Measurements from ENCODE around the gene CYP26C1.

The CYP26C1 gene

GRCh38 chr10:93059975-93060886 lies at the start of gene CYP26C1:
TSS of gene CYP26C1 (plus strand) at chr10:93060798. CDS start at chr10:93061264, 466 bp downstream.
- no peak within 1 kb of the TSS for H3K27ac ChIP-seq (ENCODE audit: low read length)
- no peaks in the 10 kb centered on the region for H3K36me3 ChIP-seq (ENCODE audit: control insufficient read depth, low read depth, low read length)
- no peaks in the 10 kb centered on the region for H3K9me3 ChIP-seq (ENCODE audit: control insufficient read depth, low read depth, low read length)
- H3K27me3 ChIP-seq (ENCODE audit: control insufficient read depth, insufficient read depth, low read length) = peaks cover 76% of the 10 kb centered on the region
- H3K4me3 ChIP-seq (ENCODE audit: low read length) = peak within 1 kb of the TSS; percentile 51
- no peak within 1 kb of the TSS for H3K9ac ChIP-seq (ENCODE audit: low read length)
- H3K4me1 ChIP-seq (ENCODE audit: control insufficient read depth, low read depth, low read length) = peaks cover 11% of the 10 kb centered on the region

- no peak overlapping the region for H3K9ac ChIP-seq (ENCODE audit: low read length)
- H3K9me3 ChIP-seq (ENCODE audit: control insufficient read depth, low read depth, low read length) = no peaks in the 10 kb centered on the region
- H3K4me3 ChIP-seq (ENCODE audit: low read length) = no peak overlapping the region
- no peaks in the 10 kb centered on the region for H3K27me3 ChIP-seq (ENCODE audit: control insufficient read depth, insufficient read depth, low read length)
- H3K27ac ChIP-seq (ENCODE audit: low read length) = no peak overlapping the region
- H3K4me1 ChIP-seq (ENCODE audit: control insufficient read depth, low read depth, low read length) = no peaks in the 10 kb centered on the region
- no peaks in the 10 kb centered on the region for H3K36me3 ChIP-seq (ENCODE audit: control insufficient read depth, low read depth, low read length)
These were observed 44.9 kb upstream of the CYP26C1 start for GRCh38 chr10:93015722-93016121.

- Histone ChIP-seq H3K36me3 (ENCODE audit: control insufficient read depth, low read depth, low read length) (no peaks in the 10 kb centered on the region), H3K9ac (ENCODE audit: low read length) (no peak overlapping the region), H3K27ac (ENCODE audit: low read length) (no peak overlapping the region), H3K4me1 (ENCODE audit: control insufficient read depth, low read depth, low read length) (no peaks in the 10 kb centered on the region), H3K4me3 (ENCODE audit: low read length) (no peak overlapping the region), H3K27me3 (ENCODE audit: control insufficient read depth, insufficient read depth, low read length) (no peaks in the 10 kb centered on the region), H3K9me3 (ENCODE audit: control insufficient read depth, low read depth, low read length) (no peaks in the 10 kb centered on the region)
These were observed 37.5 kb upstream of the CYP26C1 start for GRCh38 chr10:93023013-93023650.

GRCh38 chr10:93026072-93026471 lies 34.5 kb upstream of the CYP26C1 start:
- no peaks in the 10 kb centered on the region for H3K36me3 ChIP-seq (ENCODE audit: control insufficient read depth, low read depth, low read length)
- no peaks in the 10 kb centered on the region for H3K9me3 ChIP-seq (ENCODE audit: control insufficient read depth, low read depth, low read length)
- H3K9ac ChIP-seq (ENCODE audit: low read length) = no peak overlapping the region
- no peaks in the 10 kb centered on the region for H3K27me3 ChIP-seq (ENCODE audit: control insufficient read depth, insufficient read depth, low read length)
- H3K4me3 ChIP-seq (ENCODE audit: low read length) = no peak overlapping the region
- H3K27ac ChIP-seq (ENCODE audit: low read length) = no peak overlapping the region
- peaks cover 9% of the 10 kb centered on the region for H3K4me1 ChIP-seq (ENCODE audit: control insufficient read depth, low read depth, low read length)

- H3K36me3 ChIP-seq (ENCODE audit: control insufficient read depth, low read depth, low read length) = no peaks in the 10 kb centered on the region
- H3K9me3 ChIP-seq (ENCODE audit: control insufficient read depth, low read depth, low read length) = no peaks in the 10 kb centered on the region
- H3K4me1 ChIP-seq (ENCODE audit: control insufficient read depth, low read depth, low read length) = peaks cover 11% of the 10 kb centered on the region
- H3K4me3 ChIP-seq (ENCODE audit: low read length) = no peak overlapping the region
- no peak overlapping the region for H3K9ac ChIP-seq (ENCODE audit: low read length)
- no peak overlapping the region for H3K27ac ChIP-seq (ENCODE audit: low read length)
- H3K27me3 ChIP-seq (ENCODE audit: control insufficient read depth, insufficient read depth, low read length) = no peaks in the 10 kb centered on the region
These were observed 33.1 kb upstream of the CYP26C1 start for GRCh38 chr10:93027508-93027907.

- Histone ChIP-seq H3K27ac (ENCODE audit: low read length) (no peak overlapping the region), H3K9me3 (ENCODE audit: control insufficient read depth, low read depth, low read length) (no peaks in the 10 kb centered on the region), H3K4me3 (ENCODE audit: low read length) (no peak overlapping the region), H3K9ac (ENCODE audit: low read length) (no peak overlapping the region), H3K4me1 (ENCODE audit: control insufficient read depth, low read depth, low read length) (peaks cover 11% of the 10 kb centered on the region), H3K27me3 (ENCODE audit: control insufficient read depth, insufficient read depth, low read length) (no peaks in the 10 kb centered on the region), H3K36me3 (ENCODE audit: control insufficient read depth, low read depth, low read length) (no peaks in the 10 kb centered on the region)
These were observed 31.7 kb upstream of the CYP26C1 start for GRCh38 chr10:93028883-93029282.

- H3K4me1 ChIP-seq (ENCODE audit: control insufficient read depth, low read depth, low read length) = peaks cover 11% of the 10 kb centered on the region
These were observed 30.2 kb upstream of the CYP26C1 start for GRCh38 chr10:93030409-93030808.

GRCh38 chr10:93032105-93032808 lies 28.3 kb upstream of the CYP26C1 start:
- Histone ChIP-seq H3K27ac (ENCODE audit: low read length) (no peak overlapping the region), H3K9ac (ENCODE audit: low read length) (no peak overlapping the region), H3K27me3 (ENCODE audit: control insufficient read depth, insufficient read depth, low read length) (no peaks in the 10 kb centered on the region), H3K9me3 (ENCODE audit: control insufficient read depth, low read depth, low read length) (no peaks in the 10 kb centered on the region), H3K4me3 (ENCODE audit: low read length) (no peak overlapping the region), H3K4me1 (ENCODE audit: control insufficient read depth, low read depth, low read length) (peaks cover 11% of the 10 kb centered on the region), H3K36me3 (ENCODE audit: control insufficient read depth, low read depth, low read length) (no peaks in the 10 kb centered on the region)

More at GRCh38 chr10:93030409-93030808, 30.2 kb upstream of the CYP26C1 start:
- Histone ChIP-seq H3K9ac (ENCODE audit: low read length) (no peak overlapping the region), H3K4me3 (ENCODE audit: low read length) (no peak overlapping the region), H3K27me3 (ENCODE audit: control insufficient read depth, insufficient read depth, low read length) (no peaks in the 10 kb centered on the region), H3K36me3 (ENCODE audit: control insufficient read depth, low read depth, low read length) (no peaks in the 10 kb centered on the region), H3K9me3 (ENCODE audit: control insufficient read depth, low read depth, low read length) (no peaks in the 10 kb centered on the region), H3K27ac (ENCODE audit: low read length) (peak overlapping the region; percentile 49)

- Histone ChIP-seq H3K27me3 (ENCODE audit: control insufficient read depth, insufficient read depth, low read length) (no peaks in the 10 kb centered on the region), H3K9me3 (ENCODE audit: control insufficient read depth, low read depth, low read length) (no peaks in the 10 kb centered on the region), H3K4me3 (ENCODE audit: low read length) (no peak overlapping the region), H3K36me3 (ENCODE audit: control insufficient read depth, low read depth, low read length) (no peaks in the 10 kb centered on the region), H3K27ac (ENCODE audit: low read length) (no peak overlapping the region), H3K4me1 (ENCODE audit: control insufficient read depth, low read depth, low read length) (peaks cover 11% of the 10 kb centered on the region), H3K9ac (ENCODE audit: low read length) (no peak overlapping the region)
These were observed 27.8 kb upstream of the CYP26C1 start for GRCh38 chr10:93032809-93033137.

GRCh38 chr10:93034426-93034825 lies 26.2 kb upstream of the CYP26C1 start:
- Histone ChIP-seq H3K4me1 (ENCODE audit: control insufficient read depth, low read depth, low read length) (peaks cover 13% of the 10 kb centered on the region), H3K27me3 (ENCODE audit: control insufficient read depth, insufficient read depth, low read length) (no peaks in the 10 kb centered on the region), H3K4me3 (ENCODE audit: low read length) (no peak overlapping the region), H3K9me3 (ENCODE audit: control insufficient read depth, low read depth, low read length) (no peaks in the 10 kb centered on the region), H3K36me3 (ENCODE audit: control insufficient read depth, low read depth, low read length) (no peaks in the 10 kb centered on the region), H3K9ac (ENCODE audit: low read length) (no peak overlapping the region), H3K27ac (ENCODE audit: low read length) (no peak overlapping the region)

- no peaks in the 10 kb centered on the region for H3K36me3 ChIP-seq (ENCODE audit: control insufficient read depth, low read depth, low read length)
- H3K9me3 ChIP-seq (ENCODE audit: control insufficient read depth, low read depth, low read length) = no peaks in the 10 kb centered on the region
- no peak overlapping the region for H3K27ac ChIP-seq (ENCODE audit: low read length)
- peaks cover 4% of the 10 kb centered on the region for H3K4me1 ChIP-seq (ENCODE audit: control insufficient read depth, low read depth, low read length)
- H3K9ac ChIP-seq (ENCODE audit: low read length) = no peak overlapping the region
- H3K4me3 ChIP-seq (ENCODE audit: low read length) = no peak overlapping the region
- no peaks in the 10 kb centered on the region for H3K27me3 ChIP-seq (ENCODE audit: control insufficient read depth, insufficient read depth, low read length)
These were observed 21.5 kb upstream of the CYP26C1 start for GRCh38 chr10:93039110-93039509.
